ENCODE data around the gene WASF3. TPM values are rescaled to one million over a fixed set of nuclear protein-coding genes. Genes with fewer than 3 reads are reported as not detected.

The WASF3 gene
- total RNA-seq, 1 donor from 2014 or later, result 9.9 TPM

DNA sequence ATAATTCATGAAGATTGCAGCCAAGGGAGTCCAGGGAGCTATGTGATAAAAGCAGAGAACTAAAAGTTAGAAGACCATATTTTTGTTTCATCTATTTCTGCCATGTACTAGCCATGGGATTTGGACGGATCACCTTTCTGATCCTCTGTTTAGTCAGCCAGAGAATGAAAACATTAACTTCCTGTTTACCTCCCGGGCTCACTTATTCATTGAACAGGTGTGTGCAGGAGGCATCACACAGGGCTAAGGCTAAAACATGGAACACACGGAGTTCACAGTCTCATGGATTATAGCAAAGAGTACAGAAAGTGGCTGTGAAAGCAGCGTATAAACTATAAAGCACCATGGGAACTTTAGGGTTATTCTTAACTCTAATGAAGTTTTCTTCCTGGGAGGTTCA is 106.3 kb downstream of the WASF3 start:
- DNase-seq (ENCODE audit: missing footprints) (no peak), ATAC-seq (no peak)
- intact Hi-C loops (cut with DNase I), result no loop called here

DNA sequence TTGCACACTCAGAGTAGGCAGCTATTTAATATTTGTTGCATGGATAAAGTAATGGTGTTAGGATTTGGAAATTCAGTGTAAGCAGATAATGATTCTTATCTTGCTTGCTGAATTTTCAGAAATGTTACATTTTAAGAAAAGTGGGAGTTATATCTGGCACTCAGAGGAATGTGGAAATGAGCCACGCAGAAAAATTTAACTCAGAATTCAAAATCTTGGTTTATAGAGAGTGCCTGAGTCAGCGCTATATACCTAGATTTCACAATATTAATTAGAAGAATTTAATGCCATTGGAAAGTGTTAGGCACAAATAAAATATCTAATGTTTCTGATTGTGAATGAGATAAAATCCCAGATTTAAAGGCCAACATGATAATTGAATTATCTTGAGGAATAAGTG is 106.8 kb downstream of the WASF3 start:
- DNase-seq (ENCODE audit: missing footprints) (no peak), ATAC-seq (no peak)
- intact Hi-C loops (cut with DNase I), result no loop called here

DNA sequence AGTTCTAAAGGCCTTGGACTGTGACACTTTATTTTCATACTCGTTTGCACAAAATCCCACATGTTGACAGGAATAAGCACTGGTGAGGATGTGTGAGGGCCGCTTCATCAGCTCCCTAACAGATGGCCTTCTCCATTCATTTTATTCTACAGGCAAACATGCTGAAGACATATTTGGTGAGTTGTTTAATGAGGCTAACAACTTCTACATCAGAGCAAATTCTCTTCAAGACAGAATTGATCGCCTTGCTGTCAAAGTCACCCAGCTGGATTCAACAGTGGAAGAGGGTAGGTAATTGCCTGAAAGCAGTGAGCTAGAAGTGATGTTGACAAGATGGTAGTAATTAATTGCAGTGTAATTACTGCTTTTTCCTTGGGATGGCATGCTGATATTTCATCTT is 107.4 kb downstream of the WASF3 start:
- no peak for DNase-seq (ENCODE audit: missing footprints)
- intact Hi-C loops (cut with DNase I), result no loop called here
- no peak for ATAC-seq

DNA sequence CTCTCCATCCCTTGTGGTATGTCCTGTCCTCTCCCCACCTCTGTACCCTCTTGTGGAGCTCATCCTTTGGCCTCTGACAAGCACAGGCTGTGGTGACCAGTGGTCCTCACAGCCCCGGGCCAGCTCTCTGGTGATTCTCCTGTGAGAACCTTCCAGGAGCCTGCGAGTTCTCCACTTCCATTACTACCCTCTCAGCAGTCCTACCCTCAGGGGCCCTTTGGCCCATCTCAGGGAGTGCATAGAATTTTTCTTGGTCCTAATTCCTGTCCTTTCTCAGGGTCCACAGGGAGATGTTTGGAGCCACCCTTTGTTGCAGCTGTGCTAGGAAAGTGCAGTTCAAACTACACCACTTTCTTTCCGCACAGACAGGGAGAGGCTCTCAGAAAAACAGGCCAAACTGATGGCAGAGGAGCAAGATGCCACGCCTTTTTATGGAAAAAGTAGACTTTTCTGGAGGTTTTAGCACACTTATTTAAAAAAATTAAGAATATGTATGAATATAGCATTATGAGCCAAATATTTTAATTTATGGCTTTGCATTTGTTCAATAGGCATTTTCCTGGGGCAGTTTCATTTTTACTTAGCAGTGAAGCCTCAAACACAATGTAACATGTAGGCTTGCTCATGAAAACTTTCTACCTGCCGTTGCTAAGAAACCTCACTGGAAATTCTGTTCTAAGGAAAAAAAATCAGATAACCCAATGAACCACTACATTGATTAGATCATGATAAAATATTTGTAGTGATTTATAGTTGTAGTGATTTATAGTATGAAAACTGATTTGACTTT is 111.1 kb downstream of the WASF3 start:
- ATAC-seq, result no peak
- intact Hi-C loops (cut with DNase I), result no loop called here

DNA sequence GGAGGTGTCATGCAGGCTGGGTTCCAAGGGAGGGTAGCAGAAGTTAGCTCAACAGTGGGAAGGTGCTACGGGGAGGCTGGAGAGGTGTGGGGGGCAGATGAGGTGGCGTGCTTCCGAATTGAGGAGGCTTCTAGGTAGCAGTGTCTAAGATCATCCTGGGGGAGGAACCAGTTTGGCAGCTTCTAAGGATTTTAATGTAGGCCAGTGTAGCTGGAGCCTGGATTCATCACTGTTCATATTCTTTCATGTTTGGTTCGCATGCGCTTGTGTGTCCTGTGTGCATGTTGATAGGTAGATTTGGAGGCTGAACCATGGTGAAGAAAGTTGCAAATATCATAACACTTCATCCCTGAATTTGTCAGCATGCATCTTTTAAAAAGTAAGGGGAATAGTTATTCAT is 116.4 kb downstream of the WASF3 start:
- intact Hi-C loops (cut with DNase I), result no loop called here
- DNase-seq (ENCODE audit: missing footprints) (no peak), ATAC-seq (no peak)

More for the DNA sequence above, 111.1 kb downstream of the WASF3 start:
- peak; percentile 55 for DNase-seq (ENCODE audit: missing footprints)

DNA sequence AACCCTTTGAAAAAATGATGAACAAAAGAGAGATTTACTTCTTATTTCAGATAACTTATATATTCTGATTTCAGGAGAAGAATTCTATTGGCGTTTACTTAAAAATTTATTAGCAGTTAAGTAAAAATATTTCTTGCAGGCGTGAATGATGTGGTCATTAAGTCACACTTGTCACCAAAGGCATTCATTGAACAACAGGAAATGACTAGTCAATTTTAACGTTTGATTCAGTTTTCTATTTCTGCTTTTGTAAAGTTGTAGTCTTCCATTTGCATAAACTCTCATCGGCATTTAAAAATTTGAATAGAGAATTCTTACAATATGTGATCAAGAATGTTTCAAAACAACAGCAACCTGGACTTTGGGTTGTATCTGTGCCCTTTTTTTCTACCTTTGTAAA is 119.7 kb downstream of the WASF3 start:
- intact Hi-C loops (cut with DNase I), result no loop called here
- ATAC-seq (no peak), DNase-seq (ENCODE audit: missing footprints) (no peak)

DNA sequence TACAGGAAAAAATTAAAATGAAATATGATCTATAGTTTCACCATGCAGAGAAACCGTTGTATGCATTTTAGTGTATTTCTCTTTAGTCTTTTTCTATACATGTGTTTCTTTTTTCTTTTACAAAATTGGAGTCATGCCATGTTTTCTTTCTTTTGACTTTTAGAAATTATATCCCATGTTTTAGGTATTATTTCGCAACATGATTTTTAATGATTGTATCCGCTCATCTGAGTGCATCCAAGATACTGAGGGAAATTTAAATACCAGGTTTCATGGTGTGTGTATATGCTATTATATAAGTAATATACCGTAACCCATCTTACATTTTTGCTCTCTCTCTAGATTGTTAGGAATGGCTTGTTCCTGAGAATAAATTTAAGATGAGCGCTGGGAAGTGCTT is 120.8 kb downstream of the WASF3 start:
- intact Hi-C loops (cut with DNase I), result no loop called here
- ATAC-seq (no peak), DNase-seq (ENCODE audit: missing footprints) (no peak)

- DNase-seq (ENCODE audit: missing footprints) (no peak), ATAC-seq (no peak)
- intact Hi-C loops (cut with DNase I), result no loop called here
Observed at GRCh38 chr13:26678796-26679195, 121.3 kb downstream of the WASF3 start.

GRCh38 chr13:26679411-26680122 is 122.1 kb downstream of the WASF3 start:
- intact Hi-C loops (cut with DNase I), result no loop called here
- ATAC-seq (no peak), DNase-seq (ENCODE audit: missing footprints) (no peak)

GRCh38 chr13:26680123-26680450 is 122.6 kb downstream of the WASF3 start:
- intact Hi-C loops (cut with DNase I), result no loop called here
- ATAC-seq, result no peak
- no peak for DNase-seq (ENCODE audit: missing footprints)

GRCh38 chr13:26680572-26680971 is 123.1 kb downstream of the WASF3 start:
- DNase-seq (ENCODE audit: missing footprints), result no peak
- intact Hi-C loops (cut with DNase I), result no loop called here

DNA sequence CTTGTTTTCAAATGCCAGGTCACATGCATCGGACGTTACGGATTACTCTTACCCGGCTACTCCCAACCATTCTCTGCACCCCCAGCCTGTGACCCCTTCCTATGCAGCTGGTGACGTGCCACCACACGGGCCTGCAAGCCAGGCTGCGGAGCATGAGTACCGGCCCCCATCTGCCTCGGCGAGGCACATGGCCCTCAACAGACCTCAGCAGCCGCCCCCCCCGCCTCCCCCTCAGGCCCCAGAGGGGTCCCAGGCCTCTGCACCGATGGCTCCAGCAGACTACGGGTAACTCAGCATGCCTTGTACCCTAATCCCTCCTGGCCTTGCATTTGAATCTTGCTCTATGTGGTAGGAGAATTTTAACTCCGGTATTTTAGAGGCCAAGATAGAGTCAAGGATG is 123.6 kb downstream of the WASF3 start:
- intact Hi-C loops (cut with DNase I), result no loop called here
- DNase-seq (ENCODE audit: missing footprints) (no peak), ATAC-seq (no peak)

More at GRCh38 chr13:26680572-26680971, 123.1 kb downstream of the WASF3 start:
- no peak for ATAC-seq

- DNase-seq (ENCODE audit: missing footprints) (no peak), ATAC-seq (no peak)
- intact Hi-C loops (cut with DNase I), result no loop called here
Observed at GRCh38 chr13:26682606-26683005, 125.1 kb downstream of the WASF3 start.

DNA sequence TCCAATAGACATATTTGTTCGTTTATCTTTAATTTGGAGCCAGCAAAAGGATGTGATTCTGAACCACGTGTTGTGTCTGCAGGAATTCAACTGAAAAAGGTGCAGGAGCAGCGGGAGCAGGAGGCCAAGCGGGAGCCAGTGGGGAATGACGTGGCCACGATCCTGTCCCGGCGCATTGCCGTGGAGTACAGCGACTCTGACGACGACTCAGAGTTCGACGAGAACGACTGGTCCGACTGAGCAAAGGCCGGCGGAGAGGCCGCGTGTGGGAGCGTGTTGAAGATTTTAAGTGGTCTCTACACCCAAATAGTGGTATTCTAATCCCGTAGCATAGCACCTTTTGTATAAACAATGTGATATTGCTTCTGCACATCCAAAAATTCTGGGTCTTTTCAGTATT is 128.1 kb downstream of the WASF3 start:
- ATAC-seq (no peak), DNase-seq (ENCODE audit: missing footprints) (no peak)
- intact Hi-C loops (cut with DNase I), result no loop called here

GRCh38 chr13:26686285-26686684 is 128.8 kb downstream of the WASF3 start:
- DNase-seq (ENCODE audit: missing footprints) (no peak), ATAC-seq (no peak)
- intact Hi-C loops (cut with DNase I), result no loop called here

DNA sequence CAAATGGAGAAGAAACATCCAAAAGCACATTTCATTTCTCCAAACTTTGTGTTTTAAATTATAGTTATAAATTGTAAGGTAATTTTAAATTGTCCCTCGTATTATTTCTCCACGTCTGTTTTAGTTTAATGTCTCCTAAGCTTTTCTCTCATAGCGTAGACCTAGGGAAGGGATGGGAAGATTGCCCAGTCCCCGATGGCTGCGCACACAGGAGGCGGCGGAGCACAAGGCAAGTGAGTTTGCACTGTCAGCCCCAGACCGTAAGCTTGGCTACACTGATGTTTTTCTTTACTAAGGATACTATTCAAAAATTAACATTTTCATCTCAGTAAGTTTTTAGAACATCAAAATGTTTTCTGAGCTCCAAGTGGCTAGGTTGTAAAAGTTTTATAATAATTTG is 130.8 kb downstream of the WASF3 start:
- intact Hi-C loops (cut with DNase I), result no loop called here
- DNase-seq (ENCODE audit: missing footprints), result no peak
- no peak for ATAC-seq

DNA sequence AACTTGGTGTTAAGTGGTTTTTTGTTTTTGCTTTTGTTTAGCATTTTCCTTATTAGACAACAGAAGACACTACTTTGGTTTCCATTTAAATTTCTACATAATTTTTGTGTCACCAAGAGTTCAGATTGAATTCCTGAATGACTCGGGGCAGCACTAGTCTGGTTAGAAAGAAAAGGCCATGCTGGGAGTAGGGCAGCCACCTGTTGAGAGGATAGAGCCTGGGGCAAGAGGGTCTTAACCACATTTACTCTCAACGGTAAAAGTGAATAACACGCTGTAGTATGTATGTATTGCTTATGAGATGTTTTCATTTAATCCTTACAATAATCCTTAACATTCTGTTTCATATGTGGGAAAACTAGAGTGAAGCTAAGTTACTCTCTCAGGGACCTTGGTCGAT is 131.5 kb downstream of the WASF3 start:
- ATAC-seq (no peak), DNase-seq (ENCODE audit: missing footprints) (no peak)
- intact Hi-C loops (cut with DNase I), result no loop called here

DNA sequence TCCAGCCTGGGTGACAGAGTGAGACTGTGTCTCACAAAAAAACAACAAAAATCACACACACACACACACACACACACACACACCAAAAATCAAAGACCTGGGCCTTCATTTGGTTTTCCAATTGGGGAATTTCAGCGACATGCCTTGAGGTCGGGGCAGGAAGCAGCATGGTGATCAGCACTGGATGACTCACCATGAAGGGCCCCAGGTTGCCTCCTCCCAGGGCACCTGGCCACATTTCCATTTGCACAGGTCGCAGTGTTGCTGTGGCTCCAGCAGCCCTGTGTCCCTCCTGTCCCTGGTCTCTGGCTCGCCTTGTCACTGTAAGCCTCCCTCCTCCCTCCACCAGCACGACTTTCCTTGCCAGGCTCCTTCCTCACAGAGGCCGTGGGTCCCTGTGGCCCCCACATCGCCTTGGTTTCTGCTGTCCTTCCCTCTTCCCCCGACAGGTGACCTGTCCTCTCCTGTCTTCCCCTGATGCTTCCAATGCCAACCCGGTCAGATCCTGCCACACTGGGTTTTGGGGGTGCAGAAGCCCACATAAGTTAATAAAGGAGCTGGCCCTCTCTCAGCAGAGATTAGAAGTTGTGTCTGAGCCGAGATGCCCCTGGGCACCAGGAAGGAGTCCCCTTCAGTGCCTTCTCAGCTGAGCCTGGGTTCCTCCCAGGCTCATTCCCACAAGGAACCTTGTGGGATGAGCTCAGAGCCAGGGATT is 136.4 kb downstream of the WASF3 start:
- intact Hi-C loops (cut with DNase I), result no loop called here
- DNase-seq (ENCODE audit: missing footprints), result no peak
- no peak for ATAC-seq

- intact Hi-C loops (cut with DNase I), result loop anchor here (5.0 kb wide), 1 partner anchor 37 kb away; no protein-coding TSS in a partner anchor
- ATAC-seq (no peak), DNase-seq (ENCODE audit: missing footprints) (no peak)
Observed at GRCh38 chr13:26694609-26695359, 137.3 kb downstream of the WASF3 start.

Measured in Right ventricle myocardium inferior (tissue), 1 donor.